Activated CD8-positive, alpha-beta memory T cell treated with anti-CD3 and anti-CD28 coated beads for 24 hours (primary cell): ENCODE data around the gene NDFIP1.
"Not testable (repeated sequence)": the region's sequence is repeated elsewhere in the genome, so short reads cannot be mapped to it uniquely, and the experiment has no call there.

Source experiments
- DNase-seq: peaks from one replicate; pipeline ENCODE4 v3.0.0-alpha.2; 2020

The NDFIP1 gene, protein sequence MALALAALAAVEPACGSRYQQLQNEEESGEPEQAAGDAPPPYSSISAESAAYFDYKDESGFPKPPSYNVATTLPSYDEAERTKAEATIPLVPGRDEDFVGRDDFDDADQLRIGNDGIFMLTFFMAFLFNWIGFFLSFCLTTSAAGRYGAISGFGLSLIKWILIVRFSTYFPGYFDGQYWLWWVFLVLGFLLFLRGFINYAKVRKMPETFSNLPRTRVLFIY

DNA sequence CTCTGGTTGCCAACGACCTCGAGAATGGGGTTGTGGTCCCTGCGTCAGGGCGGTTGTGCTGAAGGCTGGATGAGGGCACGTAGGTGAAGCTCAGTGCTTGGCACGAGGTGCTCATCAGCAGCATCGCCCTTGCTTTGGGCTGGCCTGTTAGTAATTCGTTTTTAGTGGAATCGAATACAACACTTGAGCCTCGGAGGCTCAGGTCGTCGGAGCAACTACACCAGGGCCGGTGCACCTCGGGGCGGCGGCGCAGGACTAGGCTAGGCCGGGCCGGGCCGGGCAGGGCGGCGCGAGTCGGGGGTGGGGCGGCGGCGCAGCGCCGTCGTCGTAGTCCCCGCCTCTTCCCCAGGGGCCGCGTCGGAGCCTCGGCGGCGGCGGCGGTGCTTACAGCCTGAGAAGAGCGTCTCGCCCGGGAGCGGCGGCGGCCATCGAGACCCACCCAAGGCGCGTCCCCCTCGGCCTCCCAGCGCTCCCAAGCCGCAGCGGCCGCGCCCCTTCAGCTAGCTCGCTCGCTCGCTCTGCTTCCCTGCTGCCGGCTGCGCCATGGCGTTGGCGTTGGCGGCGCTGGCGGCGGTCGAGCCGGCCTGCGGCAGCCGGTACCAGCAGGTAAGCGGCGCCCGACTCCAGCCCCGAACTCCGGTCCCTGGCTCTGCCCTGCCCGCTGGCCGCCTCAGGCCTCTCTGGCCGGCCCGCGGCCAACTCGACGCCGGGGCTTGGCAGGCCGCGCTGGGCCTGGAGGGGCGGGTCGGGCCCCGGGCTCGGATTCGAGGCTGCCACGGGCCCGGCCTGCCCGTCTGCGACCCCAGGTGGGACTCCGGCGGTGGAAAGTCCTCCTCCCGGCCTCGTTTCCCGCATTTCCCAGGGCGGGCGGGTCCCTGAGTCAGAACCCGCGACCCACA, at the start of gene NDFIP1:
Gene NDFIP1, plus strand, starts transcription at position 348 of the 899 bp plus-strand sequence. Its CDS starts 196 bp downstream, at position 544.
- DNase-seq: peak; percentile 94

GRCh38 chr5:142059304-142059940, 49.2 kb upstream of the NDFIP1 start:
- no peak for DNase-seq

DNA sequence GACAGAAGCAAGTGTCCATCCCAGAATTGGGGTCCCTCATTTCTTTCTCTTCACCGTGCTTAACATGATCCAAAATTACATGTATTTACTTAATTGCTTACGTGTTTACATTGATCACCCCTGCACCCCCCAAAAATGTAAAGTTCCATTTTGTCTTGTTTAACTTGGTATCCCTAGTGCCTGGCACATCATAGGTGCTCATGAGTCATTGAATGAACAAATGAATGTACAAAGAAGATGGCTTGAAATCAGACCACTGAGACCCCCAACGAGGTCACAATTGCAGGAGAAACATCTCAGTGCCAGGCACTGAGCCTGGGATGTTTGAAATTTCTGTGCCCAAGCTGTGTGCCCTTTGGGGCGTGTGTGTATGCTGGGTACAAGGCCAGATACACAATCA, 45.2 kb upstream of the NDFIP1 start:
- DNase-seq: no peak

DNA sequence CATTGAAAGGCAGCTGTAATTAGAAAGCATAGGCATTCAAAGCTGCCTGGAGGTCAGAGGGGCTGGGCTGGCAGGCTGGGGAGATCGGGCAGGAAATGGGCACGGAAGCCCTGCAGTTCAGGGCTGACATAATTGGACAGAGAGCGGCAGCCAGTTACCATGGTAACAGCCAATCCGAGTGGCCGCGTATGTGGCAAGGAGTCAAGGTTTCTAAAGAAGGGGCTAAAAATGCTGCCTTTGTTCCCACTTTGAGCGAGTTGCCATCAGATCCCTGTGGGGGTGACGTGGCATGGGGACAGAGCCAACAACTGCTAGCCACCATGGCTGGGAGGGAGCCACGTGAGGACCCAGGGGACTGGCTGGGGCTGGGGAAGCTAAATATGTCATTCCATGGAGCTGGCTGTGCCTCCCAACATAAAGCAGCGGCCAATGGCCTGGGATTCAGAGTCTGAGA, 44.7 kb upstream of the NDFIP1 start:
- DNase-seq: peak; percentile 68

- no peak for DNase-seq
Observed at GRCh38 chr5:142065273-142065672, 43.3 kb upstream of the NDFIP1 start.

DNA sequence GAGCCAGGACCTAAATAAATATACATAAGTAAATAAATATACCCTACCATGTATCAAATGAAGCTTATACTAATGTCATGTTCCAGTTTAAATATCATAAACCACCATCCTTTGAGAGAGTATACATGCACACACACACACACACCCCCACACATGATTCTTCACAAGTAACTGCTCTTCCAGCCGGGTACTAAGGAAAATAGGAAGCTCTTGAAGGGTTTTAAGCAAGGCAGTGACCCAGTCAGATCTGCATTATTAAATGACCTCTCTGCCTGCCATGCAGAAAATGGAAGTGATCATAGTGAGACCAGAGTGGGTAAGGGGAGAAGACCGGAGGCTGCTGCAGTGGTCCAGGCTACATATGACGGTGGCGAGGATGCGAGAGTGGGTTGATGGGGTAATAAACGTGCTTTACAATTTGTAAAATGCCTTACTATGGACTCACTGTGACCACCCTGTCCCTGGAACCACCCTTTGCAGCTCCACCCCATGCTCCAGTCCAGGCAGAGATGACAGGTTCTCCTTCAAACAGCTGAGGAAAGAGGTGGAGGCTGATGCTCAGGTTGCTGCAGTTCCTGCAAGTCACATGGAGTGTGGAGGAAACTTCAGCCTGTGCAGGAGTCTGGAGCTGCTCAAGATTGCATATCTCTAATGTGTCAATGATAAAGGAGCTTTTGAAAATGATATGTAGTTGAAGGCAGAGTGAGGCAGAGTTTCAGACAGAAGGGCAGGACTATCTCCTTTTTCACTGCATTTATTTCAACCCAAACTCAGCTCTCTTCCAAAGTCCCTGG, 38.8 kb upstream of the NDFIP1 start:
- no peak for DNase-seq

DNA sequence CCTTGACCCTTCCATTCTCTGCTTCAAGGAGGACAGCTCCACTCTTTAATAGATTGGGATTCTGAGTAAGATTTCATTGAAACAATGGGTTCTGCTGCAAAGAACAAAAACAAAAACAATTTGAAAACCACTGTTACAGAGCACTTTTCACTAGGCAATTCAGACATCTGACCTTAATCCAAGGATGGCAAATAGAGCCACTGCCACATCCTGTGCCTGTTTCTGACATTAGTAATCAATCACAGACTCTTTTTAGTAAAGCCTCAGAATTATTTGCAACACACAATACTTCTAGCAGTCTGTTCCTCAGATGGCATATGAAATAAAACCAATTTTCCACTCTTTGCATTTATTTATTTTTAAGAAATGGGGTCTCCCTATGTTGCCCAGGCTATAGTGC, 37.8 kb upstream of the NDFIP1 start:
- DNase-seq: no peak

- no peak for DNase-seq
Observed at GRCh38 chr5:142072488-142072887, 36.1 kb upstream of the NDFIP1 start.

- no peak for DNase-seq
Observed at GRCh38 chr5:142073362-142073988, 35.1 kb upstream of the NDFIP1 start.

DNA sequence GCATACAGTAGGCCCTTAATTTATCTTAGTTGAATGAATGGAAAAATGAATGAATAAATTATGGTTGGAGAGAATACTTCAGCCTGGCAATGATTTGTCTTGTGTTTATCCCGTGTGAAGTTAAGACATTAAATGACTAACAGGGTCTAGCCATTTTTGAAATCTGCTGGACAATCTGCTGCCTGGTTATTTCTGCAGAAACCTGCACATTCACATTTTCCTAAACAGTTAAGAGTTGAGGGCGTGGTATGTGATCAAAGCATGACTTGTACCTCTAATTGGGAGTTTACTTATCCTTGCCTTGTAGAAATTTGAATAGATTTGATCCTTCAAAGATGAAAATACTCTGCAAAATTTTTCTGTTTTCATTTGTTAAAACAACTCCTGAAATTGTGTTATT, 34.6 kb upstream of the NDFIP1 start:
- DNase-seq: no peak

- no peak for DNase-seq
Observed at GRCh38 chr5:142078221-142078620, 30.4 kb upstream of the NDFIP1 start.

DNA sequence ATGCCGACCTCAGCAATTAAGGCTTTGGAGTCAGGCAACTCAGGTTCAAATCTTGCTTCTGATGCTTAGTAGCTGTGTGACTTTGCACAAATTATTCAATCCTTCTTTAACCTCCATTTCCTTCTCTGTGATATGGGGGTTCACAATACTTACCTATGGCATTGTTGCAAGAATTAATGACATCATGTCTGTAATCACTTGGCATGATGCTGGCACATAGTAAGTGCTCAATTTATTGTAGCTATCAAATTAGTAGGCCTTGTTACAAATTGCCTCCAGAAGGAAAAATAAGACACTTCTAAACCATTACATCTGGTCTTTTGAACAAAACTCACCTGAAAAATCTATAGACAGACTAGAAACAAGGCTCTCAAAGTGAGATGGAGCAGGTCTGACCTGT, 29.9 kb upstream of the NDFIP1 start:
- DNase-seq: no peak

DNA sequence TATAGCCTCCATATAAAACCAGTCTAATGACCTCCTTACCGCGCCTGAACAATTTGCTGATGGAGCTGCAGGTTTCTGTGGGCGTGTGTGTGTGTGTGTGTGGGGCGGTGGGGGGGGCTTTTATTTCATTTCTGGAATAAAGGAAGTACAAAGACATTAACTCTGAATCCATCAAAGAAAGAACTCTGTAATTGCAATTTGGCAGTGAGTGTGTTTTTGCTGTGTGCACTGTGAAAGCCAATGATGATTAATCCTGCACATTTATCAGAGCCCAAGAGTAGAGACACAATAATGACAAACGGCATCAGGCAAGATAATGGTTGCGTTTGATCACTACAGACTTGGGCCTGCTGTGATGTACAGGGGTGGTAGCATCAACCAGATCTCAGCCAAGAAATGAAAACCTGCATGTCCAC, 29.3 kb upstream of the NDFIP1 start:
- DNase-seq: no peak

GRCh38 chr5:142080248-142080647, 28.3 kb upstream of the NDFIP1 start:
- no peak for DNase-seq

GRCh38 chr5:142082182-142082781, 26.3 kb upstream of the NDFIP1 start:
- no peak for DNase-seq

DNA sequence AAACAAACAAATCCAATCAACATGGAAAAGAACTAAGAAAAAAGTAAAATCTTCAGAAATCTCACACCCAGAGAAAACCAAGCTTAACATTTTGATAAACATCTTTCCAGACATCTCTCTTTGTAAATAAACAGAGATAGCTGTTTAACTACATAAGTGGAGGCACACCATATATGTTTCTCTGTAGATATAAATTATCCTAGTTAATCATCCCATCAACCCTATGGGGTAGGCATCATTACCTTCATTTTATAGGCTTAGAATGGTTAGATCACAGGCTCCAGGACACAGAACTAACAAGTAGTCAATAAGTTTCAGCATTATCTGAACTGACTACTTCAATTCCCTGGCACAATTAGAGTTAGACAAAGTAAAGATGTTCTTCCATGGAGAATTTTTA, 22.4 kb upstream of the NDFIP1 start:
- DNase-seq: no peak

GRCh38 chr5:142086679-142087078, 21.9 kb upstream of the NDFIP1 start:
- DNase-seq: no peak

- no peak for DNase-seq
Observed at GRCh38 chr5:142087920-142088679, 20.5 kb upstream of the NDFIP1 start.

DNA sequence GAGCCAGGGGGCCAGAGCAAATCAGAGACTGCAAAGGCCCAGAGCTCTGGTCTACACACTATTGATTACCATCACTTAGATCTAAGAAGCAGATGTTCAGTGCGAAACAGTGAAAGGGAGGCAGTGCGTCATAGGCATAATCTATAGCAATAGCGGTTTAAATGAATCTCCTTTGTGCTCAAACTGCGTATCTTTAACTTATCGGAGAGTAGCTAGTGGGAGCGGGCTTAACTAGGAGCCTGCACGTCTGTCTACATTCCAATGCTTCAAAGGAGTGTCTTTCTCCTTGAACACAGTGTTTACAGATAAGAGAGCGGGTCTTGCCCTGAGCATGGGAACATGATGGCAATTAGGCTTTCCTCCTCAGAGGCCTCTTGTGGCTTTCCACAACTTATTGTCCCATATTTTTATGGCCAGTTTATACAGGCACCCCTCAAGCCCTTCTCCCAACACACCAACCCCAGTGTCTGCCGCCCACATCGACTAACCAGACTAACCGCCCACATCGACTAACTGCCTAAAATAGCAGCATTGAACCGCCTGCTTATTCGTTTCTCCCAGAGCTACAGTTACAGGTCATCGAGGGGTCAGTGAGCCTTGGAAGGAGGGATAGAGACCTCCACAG, 19.6 kb upstream of the NDFIP1 start:
- DNase-seq: not testable (repeated sequence)

GRCh38 chr5:142091012-142091411, 17.6 kb upstream of the NDFIP1 start:
- no peak for DNase-seq

- no peak for DNase-seq
Observed at GRCh38 chr5:142091922-142092321, 16.7 kb upstream of the NDFIP1 start.
